ENCODE results near the gene MYH9. TPM values are rescaled to one million over a fixed set of nuclear protein-coding genes. Genes with fewer than 3 reads are reported as not detected.

Gene MYH9
- total and polyA plus RNA-seq, 2 experiments from 2014 or later: 140 to 188 TPM

DNA sequence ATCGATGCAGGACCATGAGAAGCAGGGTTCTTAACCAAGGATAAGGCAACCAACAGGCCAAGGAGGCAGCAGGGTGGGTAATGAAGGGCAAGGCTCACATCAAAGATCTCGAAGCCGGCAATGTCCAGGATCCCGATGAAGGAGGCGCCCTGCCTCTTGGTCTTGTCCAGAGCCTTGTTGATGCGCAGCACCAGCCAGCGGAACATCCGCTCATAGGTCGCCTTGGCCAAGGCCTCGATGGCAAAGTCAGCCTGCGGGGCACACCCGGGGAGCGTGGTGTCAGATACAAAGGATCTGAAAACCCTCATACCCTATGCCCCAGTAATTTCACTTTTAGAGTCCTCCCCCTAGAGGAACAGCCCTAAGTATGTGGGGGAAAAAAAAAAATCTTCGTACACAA is 71.3 kb downstream of the MYH9 start:
- no peaks in the 10 kb centered on the region for H3K79me2 ChIP-seq
- no peaks in the 10 kb centered on the region for H3K27me3 ChIP-seq
- no peaks in the 10 kb centered on the region for H3K9me2 ChIP-seq (replicated peaks; ENCODE audit: insufficient read depth)
- no peaks in the 10 kb centered on the region for H4K20me1 ChIP-seq (ENCODE audit: insufficient read depth, poor library complexity, severe bottlenecking)
- H3K9me3 ChIP-seq (ENCODE audit: low read depth): no peaks in the 10 kb centered on the region
- H2AFZ ChIP-seq: no peak overlapping the region
- TF ChIP-seq EZH2phosphoT487 (IDR thresholded peaks at IDR 0.05; ENCODE audit: low read depth, severe bottlenecking, unreplicated experiment): no peak
- TF ChIP-seq, protein P1, sequence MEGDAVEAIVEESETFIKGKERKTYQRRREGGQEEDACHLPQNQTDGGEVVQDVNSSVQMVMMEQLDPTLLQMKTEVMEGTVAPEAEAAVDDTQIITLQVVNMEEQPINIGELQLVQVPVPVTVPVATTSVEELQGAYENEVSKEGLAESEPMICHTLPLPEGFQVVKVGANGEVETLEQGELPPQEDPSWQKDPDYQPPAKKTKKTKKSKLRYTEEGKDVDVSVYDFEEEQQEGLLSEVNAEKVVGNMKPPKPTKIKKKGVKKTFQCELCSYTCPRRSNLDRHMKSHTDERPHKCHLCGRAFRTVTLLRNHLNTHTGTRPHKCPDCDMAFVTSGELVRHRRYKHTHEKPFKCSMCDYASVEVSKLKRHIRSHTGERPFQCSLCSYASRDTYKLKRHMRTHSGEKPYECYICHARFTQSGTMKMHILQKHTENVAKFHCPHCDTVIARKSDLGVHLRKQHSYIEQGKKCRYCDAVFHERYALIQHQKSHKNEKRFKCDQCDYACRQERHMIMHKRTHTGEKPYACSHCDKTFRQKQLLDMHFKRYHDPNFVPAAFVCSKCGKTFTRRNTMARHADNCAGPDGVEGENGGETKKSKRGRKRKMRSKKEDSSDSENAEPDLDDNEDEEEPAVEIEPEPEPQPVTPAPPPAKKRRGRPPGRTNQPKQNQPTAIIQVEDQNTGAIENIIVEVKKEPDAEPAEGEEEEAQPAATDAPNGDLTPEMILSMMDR (IDR thresholded peaks at IDR 0.05; ENCODE audit: poor library complexity): no peak
- TF ChIP-seq EZH2 (IDR thresholded peaks at IDR 0.05; ENCODE audit: borderline replicate concordance): no peak
- no peak for DNase-seq (ENCODE audit: low spot score)
- no peak overlapping the region for H3K4me3 ChIP-seq
- H3K27ac ChIP-seq: no peak overlapping the region
- H3K4me2 ChIP-seq: no peak overlapping the region
- WGBS (ENCODE audit: low lambda C conversion rate, missing lambda C conversion rate): 98% methylated on average over 14 of the region's 14 CpGs
- H3K36me3 ChIP-seq (replicated peaks; ENCODE audit: insufficient read depth, low read depth): no peaks in the 10 kb centered on the region
- no peaks in the 10 kb centered on the region for H3K4me1 ChIP-seq (ENCODE audit: insufficient read depth)

- no peaks in the 10 kb centered on the region for H3K36me3 ChIP-seq (replicated peaks; ENCODE audit: insufficient read depth, low read depth)
- 89% methylated on average over 7 of the region's 7 CpGs for WGBS (ENCODE audit: low lambda C conversion rate, missing lambda C conversion rate)
- no peak overlapping the region for H3K27ac ChIP-seq
- H3K9me2 ChIP-seq (replicated peaks; ENCODE audit: insufficient read depth): no peaks in the 10 kb centered on the region
- H3K27me3 ChIP-seq: no peaks in the 10 kb centered on the region
- H3K4me2 ChIP-seq: no peak overlapping the region
- TF ChIP-seq EZH2phosphoT487 (IDR thresholded peaks at IDR 0.05; ENCODE audit: low read depth, severe bottlenecking, unreplicated experiment) (no peak), EZH2 (IDR thresholded peaks at IDR 0.05; ENCODE audit: borderline replicate concordance) (no peak)
- TF ChIP-seq, protein P1 (IDR thresholded peaks at IDR 0.05; ENCODE audit: poor library complexity): no peak
- no peaks in the 10 kb centered on the region for H3K4me1 ChIP-seq (ENCODE audit: insufficient read depth)
- no peak overlapping the region for H3K4me3 ChIP-seq
- no peak overlapping the region for H2AFZ ChIP-seq
- no peaks in the 10 kb centered on the region for H3K9me3 ChIP-seq (ENCODE audit: low read depth)
- no peaks in the 10 kb centered on the region for H4K20me1 ChIP-seq (ENCODE audit: insufficient read depth, poor library complexity, severe bottlenecking)
- DNase-seq (ENCODE audit: low spot score): no peak
- no peaks in the 10 kb centered on the region for H3K79me2 ChIP-seq
Measured at GRCh38 chr22:36315325-36315724, 72.4 kb downstream of the MYH9 start.

DNA sequence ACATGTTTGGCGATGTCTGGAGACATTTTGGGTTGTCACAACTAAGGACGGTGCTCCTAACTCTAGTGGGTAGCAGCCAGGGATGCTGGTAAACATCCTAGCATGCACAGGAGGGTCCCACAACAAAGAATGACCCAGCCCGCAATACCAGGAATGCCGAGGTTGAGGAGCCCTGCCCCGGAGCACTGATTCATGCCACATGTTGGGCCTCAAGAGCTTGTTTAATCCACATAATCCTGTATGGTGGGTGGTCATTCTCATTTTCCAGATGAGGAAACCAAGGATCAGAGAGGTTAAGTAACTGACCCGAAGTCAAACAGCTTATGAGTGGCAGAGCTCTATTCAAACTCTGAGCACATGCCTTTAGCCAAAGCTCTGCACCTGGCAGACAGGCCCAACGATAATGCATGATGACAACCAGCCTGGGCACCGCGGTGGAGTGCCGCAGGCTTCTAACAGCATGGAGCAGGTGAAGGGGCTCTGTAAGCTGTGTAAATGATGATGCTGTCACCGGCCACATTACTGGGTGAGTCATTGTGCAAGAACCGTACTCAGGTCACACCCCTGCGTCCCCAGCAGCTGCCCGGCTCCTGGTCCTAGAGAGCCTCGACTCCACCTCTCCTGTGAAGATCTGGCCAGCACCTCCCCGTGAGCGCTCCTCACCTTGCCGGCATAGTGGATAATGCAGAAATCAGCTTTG is 76.2 kb downstream of the MYH9 start:
- H3K79me2 ChIP-seq: no peaks in the 10 kb centered on the region
- TF ChIP-seq EZH2 (IDR thresholded peaks at IDR 0.05; ENCODE audit: borderline replicate concordance) (no peak), EZH2phosphoT487 (IDR thresholded peaks at IDR 0.05; ENCODE audit: low read depth, severe bottlenecking, unreplicated experiment) (no peak)
- TF ChIP-seq, protein P1 (IDR thresholded peaks at IDR 0.05; ENCODE audit: poor library complexity): no peak
- H3K4me2 ChIP-seq: no peak overlapping the region
- H3K9me3 ChIP-seq (ENCODE audit: low read depth): no peaks in the 10 kb centered on the region
- H3K27me3 ChIP-seq: no peaks in the 10 kb centered on the region
- 78% methylated on average over 18 of the region's 18 CpGs for WGBS (ENCODE audit: low lambda C conversion rate, missing lambda C conversion rate)
- H3K27ac ChIP-seq: no peak overlapping the region
- H4K20me1 ChIP-seq (ENCODE audit: insufficient read depth, poor library complexity, severe bottlenecking): no peaks in the 10 kb centered on the region
- H3K9me2 ChIP-seq (replicated peaks; ENCODE audit: insufficient read depth): no peaks in the 10 kb centered on the region
- H3K36me3 ChIP-seq (replicated peaks; ENCODE audit: insufficient read depth, low read depth): no peaks in the 10 kb centered on the region
- H3K4me3 ChIP-seq: no peak overlapping the region
- H3K4me1 ChIP-seq (ENCODE audit: insufficient read depth): no peaks in the 10 kb centered on the region
- H2AFZ ChIP-seq: no peak overlapping the region
- DNase-seq (ENCODE audit: low spot score): no peak

All from hepatocyte (in vitro differentiated cells).